GM12878 (cell line): ENCODE results near the gene CIRBP. TPM values are rescaled to one million over a fixed set of nuclear protein-coding genes. Genes with fewer than 3 reads are reported as not detected.

ENCODE experiments used
- ATAC-seq: fragments of 200-7000 bp; cut with Tn5 transposase; 3 replicates; pipeline ENCODE4 v1.9.1; 2020; ENCODE audit warnings: mild to moderate bottlenecking, moderate library complexity
- BruUV-seq: library from RNA; stranded (reverse); fragments of 400-500 nt; replicated peaks from 2 replicates; lab custom pipeline; 2021; lab: Mats Ljungman, UMichigan
- CTCF ChIA-PET: fragments of 300-600 bp; sonication (Branson Sonifier 250); formaldehyde crosslinking; extraction: SDS; loops from one replicate; lab custom pipeline; 2021; ENCODE audit warnings: inconsistent platforms; lab: Yijun Ruan, JAX
- POLR2A ChIA-PET: fragments of 350-600 bp; formaldehyde crosslinking; extraction: SDS; loops from one replicate; lab custom pipeline; 2021; ENCODE audit warnings: inconsistent platforms; lab: Charles Lee
- RAD21 ChIA-PET: fragments of 300-600 bp; sonication (Branson Sonifier 250); formaldehyde crosslinking; loops from one replicate; lab custom pipeline; 2023; ENCODE audit warnings: antibody characterized with exemption; ENCODE audit not compliant: unreplicated experiment; lab: Charles Lee
- SMC1A ChIA-PET: fragments of 300-600 bp; sonication (Branson Sonifier 250); formaldehyde crosslinking; loops from one replicate; lab custom pipeline; 2023; ENCODE audit not compliant: unreplicated experiment, uncharacterized antibody; lab: Charles Lee
- DNase-seq: peaks from one replicate; pipeline ENCODE4 v3.0.0-alpha.2; 2011; ENCODE audit warnings: low read depth, low spot score
- FAIRE-seq: peaks from 3 replicates; lab custom pipeline; 2011; peaks lifted over from hg19 to GRCh38; lab: Jason Lieb, UNC
- H2AFZ ChIP-seq: 2 replicates; pipeline ENCODE4 v1.6.0; 2011; ENCODE audit warnings: low read depth, low read length, control low read depth; ENCODE audit not compliant: control insufficient read depth
- H3K27ac ChIP-seq: 2 replicates; pipeline ENCODE4 v1.5.1; 2011; ENCODE audit warnings: control low read depth; ENCODE audit not compliant: control insufficient read depth, insufficient read depth
- H3K27me3 ChIP-seq, 2 experiments: replicated peaks in 1 of 2; 2 replicates each; pipeline versions ENCODE4 v1.6.0 to v1.6.1; 2011; ENCODE audit warnings: low read length in 1 of 2; ENCODE audit not compliant: control insufficient read depth in 2 of 2, insufficient read depth in 2 of 2
- H3K36me3 ChIP-seq, 2 experiments: 2 replicates each; pipeline ENCODE4 v1.5.1; 2011; ENCODE audit warnings: low read length in 1 of 2; ENCODE audit not compliant: control insufficient read depth in 2 of 2, insufficient read depth in 2 of 2
- H3K4me1 ChIP-seq: 2 replicates; pipeline ENCODE4 v1.6.1; 2011; ENCODE audit warnings: mild to moderate bottlenecking, low read length, moderate library complexity, mixed read lengths; ENCODE audit not compliant: control insufficient read depth, insufficient read depth
- H3K4me2 ChIP-seq: 2 replicates; pipeline ENCODE4 v1.6.0; 2011; ENCODE audit warnings: control low read depth; ENCODE audit not compliant: control insufficient read depth, insufficient read depth
- H3K4me3 ChIP-seq: fragments of 200-600 bp; sonication (generic); 2 replicates; pipeline ENCODE4 v1.5.1; 2016
- H3K79me2 ChIP-seq: 2 replicates; pipeline ENCODE4 v1.6.0; 2011; ENCODE audit warnings: low read length; ENCODE audit not compliant: control insufficient read depth, insufficient read depth
- H3K9ac ChIP-seq: 2 replicates; pipeline ENCODE4 v1.8.0; 2011; ENCODE audit warnings: low read length, control low read depth, mixed read lengths; ENCODE audit not compliant: control insufficient read depth, insufficient read depth
- H3K9me3 ChIP-seq: replicated peaks from 3 replicates; pipeline ENCODE4 v1.5.1; 2011; ENCODE audit warnings: mild to moderate bottlenecking, low read length; ENCODE audit not compliant: control insufficient read depth, insufficient read depth
- H4K20me1 ChIP-seq: 2 replicates; pipeline ENCODE4 v1.6.0; 2011; ENCODE audit not compliant: control insufficient read depth, insufficient read depth
- CHD2 ChIP-seq: IDR thresholded peaks from 2 replicates; pipeline ENCODE4 v1.6.1; 2011; ENCODE audit warnings: low read depth, low read length, improper control_type of control experiment, borderline replicate concordance
- EED ChIP-seq: sonication (generic); IDR thresholded peaks from 2 replicates; pipeline ENCODE4 v1.6.1; 2016; ENCODE audit warnings: antibody characterized with exemption, low read depth
- JUNB ChIP-seq: IDR thresholded peaks from 2 replicates; pipeline ENCODE4 v1.6.1; 2016; ENCODE audit warnings: antibody characterized with exemption, mild to moderate bottlenecking
- MYB ChIP-seq: fragments of 150-350 bp; IDR thresholded peaks from 2 replicates; pipeline ENCODE4 v1.6.1; 2014; ENCODE audit warnings: mild to moderate bottlenecking, low read depth, low read length, borderline replicate concordance
- NFYB ChIP-seq: IDR thresholded peaks from 2 replicates; pipeline ENCODE4 v1.6.1; 2011; ENCODE audit warnings: low read depth, mild to moderate bottlenecking, low read length, improper control_type of control experiment, moderate library complexity; ENCODE audit not compliant: insufficient read depth
- PAX8 ChIP-seq: fragments of 450-650 bp; IDR thresholded peaks from 2 replicates; pipeline ENCODE4 v1.6.1; 2017; ENCODE audit warnings: mild to moderate bottlenecking, moderate library complexity
- RUNX3 ChIP-seq: IDR thresholded peaks from 2 replicates; pipeline ENCODE4 v1.6.1; 2012; ENCODE audit warnings: low read length, inconsistent platforms
- USF2 ChIP-seq: IDR thresholded peaks from 2 replicates; pipeline ENCODE4 v1.6.1; 2011; ENCODE audit warnings: low read depth, low read length, improper control_type of control experiment, borderline replicate concordance
- WGBS: methylation state at CpG from one replicate; pipeline ENCODE4 v1.1.6; 2016; ENCODE audit warnings: low lambda C conversion rate; ENCODE audit not compliant: insufficient replicate concordance, insufficient coverage; ENCODE audit errors: missing lambda C conversion rate; 5-methylcytosine and 5-hydroxymethylcytosine counted together
- in situ Hi-C: fragments of 300-500 bp; cut with MboI; formaldehyde crosslinking; loops from 9 replicates; pipeline ENCODE4 v1.14.3; 2018; ENCODE audit warnings: mixed read lengths
- intact Hi-C: fragments of 100-400 bp; cut with micrococcal nuclease; formaldehyde crosslinking; loops from one replicate; pipeline ENCODE4 v1.14.2; 2022; ENCODE audit not compliant: unreplicated experiment
- polyA plus RNA-seq, 11 experiments: library from polyadenylated mRNA; depleted of rRNA in 4 of 11; unstranded in 6 of 11; stranded (reverse) in 5 of 11; fragments of >200 nt; fragmentation: Nextera tagmentation in 4 of 11; fragmentation: Illumina TruSeq in 1 of 11; extraction: Ambion mirVana in 4 of 11; extraction: Trizol in 1 of 11; gene quantifications; 1 replicate in 1 of 11; 2 replicates in 10 of 11; pipeline versions ENCODE4 v1.2.1 to v1.2.3, GENCODE V29; 2011 to 2016; ENCODE audit warnings: inconsistent platforms in 2 of 11, missing spikeins in 2 of 11, low read depth in 1 of 11
- total RNA-seq, 4 experiments: library from RNA; depleted of rRNA in 3 of 4; stranded (reverse); fragments of >200 nt in 3 of 4; fragmentation: Illumina TruSeq in 1 of 4; extraction: Trizol in 1 of 4; gene quantifications; 2 replicates each; pipeline versions ENCODE4 v1.2.1 to v1.2.3, GENCODE V29; 2013 to 2021
- TF ChIP-seq, protein P1 (sequence below): IDR thresholded peaks from 2 replicates; pipeline ENCODE4 v1.6.1; 2011; ENCODE audit warnings: borderline replicate concordance, low read depth, mild to moderate bottlenecking, moderate library complexity, low read length; ENCODE audit not compliant: insufficient read depth, poor library complexity, severe bottlenecking
- TF ChIP-seq, protein P2 (sequence below): fragments of 450-650 bp; IDR thresholded peaks from 2 replicates; pipeline ENCODE4 v1.6.1; 2018; ENCODE audit warnings: mild to moderate bottlenecking, low read depth, moderate library complexity; ENCODE audit not compliant: partially characterized antibody
- TF ChIP-seq, protein P3 (sequence below): fragments of 450-650 bp; IDR thresholded peaks from 2 replicates; pipeline ENCODE4 v1.6.1; 2017; ENCODE audit warnings: mild to moderate bottlenecking, moderate library complexity

Gene CIRBP
- total and polyA plus RNA-seq, 10 of the 15 experiments (the other 5 are each of a cell fraction or from before 2014, with no cell fraction given) = 27.6 to 335 (median 229) TPM

GRCh38 chr19:1238369-1239303 is 30.5 kb upstream of the CIRBP start:
- Histone ChIP-seq H4K20me1 (no peaks in the 10 kb centered on the region), H3K79me2 (peaks cover 11% of the 10 kb centered on the region), H3K36me3 (no peaks in the 10 kb centered on the region), H3K9ac (no peak overlapping the region)
- ATAC-seq (no peak), FAIRE-seq (no peak)
- intact Hi-C loops (no loop called here), in situ Hi-C loops (no loop called here)
- no TSS peak for BruUV-seq
- ChIA-PET SMC1A (no interaction called here), RAD21 (interaction anchor here (0.7 to 1.2 kb wide), 2 partner anchors 18 to 108 kb away, joined by 3 to 4 read pairs; no protein-coding TSS in a partner anchor)
- TF ChIP-seq, protein P1, sequence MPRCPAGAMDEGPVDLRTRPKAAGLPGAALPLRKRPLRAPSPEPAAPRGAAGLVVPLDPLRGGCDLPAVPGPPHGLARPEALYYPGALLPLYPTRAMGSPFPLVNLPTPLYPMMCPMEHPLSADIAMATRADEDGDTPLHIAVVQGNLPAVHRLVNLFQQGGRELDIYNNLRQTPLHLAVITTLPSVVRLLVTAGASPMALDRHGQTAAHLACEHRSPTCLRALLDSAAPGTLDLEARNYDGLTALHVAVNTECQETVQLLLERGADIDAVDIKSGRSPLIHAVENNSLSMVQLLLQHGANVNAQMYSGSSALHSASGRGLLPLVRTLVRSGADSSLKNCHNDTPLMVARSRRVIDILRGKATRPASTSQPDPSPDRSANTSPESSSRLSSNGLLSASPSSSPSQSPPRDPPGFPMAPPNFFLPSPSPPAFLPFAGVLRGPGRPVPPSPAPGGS = no peak
- TF ChIP-seq CHD2 = no peak
- TF ChIP-seq NFYB = no peak
- TF ChIP-seq RUNX3 = no peak
- TF ChIP-seq JUNB = no peak
- no peak for TF ChIP-seq PAX8
- TF ChIP-seq, protein P2, sequence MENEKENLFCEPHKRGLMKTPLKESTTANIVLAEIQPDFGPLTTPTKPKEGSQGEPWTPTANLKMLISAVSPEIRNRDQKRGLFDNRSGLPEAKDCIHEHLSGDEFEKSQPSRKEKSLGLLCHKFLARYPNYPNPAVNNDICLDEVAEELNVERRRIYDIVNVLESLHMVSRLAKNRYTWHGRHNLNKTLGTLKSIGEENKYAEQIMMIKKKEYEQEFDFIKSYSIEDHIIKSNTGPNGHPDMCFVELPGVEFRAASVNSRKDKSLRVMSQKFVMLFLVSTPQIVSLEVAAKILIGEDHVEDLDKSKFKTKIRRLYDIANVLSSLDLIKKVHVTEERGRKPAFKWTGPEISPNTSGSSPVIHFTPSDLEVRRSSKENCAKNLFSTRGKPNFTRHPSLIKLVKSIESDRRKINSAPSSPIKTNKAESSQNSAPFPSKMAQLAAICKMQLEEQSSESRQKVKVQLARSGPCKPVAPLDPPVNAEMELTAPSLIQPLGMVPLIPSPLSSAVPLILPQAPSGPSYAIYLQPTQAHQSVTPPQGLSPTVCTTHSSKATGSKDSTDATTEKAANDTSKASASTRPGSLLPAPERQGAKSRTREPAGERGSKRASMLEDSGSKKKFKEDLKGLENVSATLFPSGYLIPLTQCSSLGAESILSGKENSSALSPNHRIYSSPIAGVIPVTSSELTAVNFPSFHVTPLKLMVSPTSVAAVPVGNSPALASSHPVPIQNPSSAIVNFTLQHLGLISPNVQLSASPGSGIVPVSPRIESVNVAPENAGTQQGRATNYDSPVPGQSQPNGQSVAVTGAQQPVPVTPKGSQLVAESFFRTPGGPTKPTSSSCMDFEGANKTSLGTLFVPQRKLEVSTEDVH = no peak
- TF ChIP-seq, protein P3, sequence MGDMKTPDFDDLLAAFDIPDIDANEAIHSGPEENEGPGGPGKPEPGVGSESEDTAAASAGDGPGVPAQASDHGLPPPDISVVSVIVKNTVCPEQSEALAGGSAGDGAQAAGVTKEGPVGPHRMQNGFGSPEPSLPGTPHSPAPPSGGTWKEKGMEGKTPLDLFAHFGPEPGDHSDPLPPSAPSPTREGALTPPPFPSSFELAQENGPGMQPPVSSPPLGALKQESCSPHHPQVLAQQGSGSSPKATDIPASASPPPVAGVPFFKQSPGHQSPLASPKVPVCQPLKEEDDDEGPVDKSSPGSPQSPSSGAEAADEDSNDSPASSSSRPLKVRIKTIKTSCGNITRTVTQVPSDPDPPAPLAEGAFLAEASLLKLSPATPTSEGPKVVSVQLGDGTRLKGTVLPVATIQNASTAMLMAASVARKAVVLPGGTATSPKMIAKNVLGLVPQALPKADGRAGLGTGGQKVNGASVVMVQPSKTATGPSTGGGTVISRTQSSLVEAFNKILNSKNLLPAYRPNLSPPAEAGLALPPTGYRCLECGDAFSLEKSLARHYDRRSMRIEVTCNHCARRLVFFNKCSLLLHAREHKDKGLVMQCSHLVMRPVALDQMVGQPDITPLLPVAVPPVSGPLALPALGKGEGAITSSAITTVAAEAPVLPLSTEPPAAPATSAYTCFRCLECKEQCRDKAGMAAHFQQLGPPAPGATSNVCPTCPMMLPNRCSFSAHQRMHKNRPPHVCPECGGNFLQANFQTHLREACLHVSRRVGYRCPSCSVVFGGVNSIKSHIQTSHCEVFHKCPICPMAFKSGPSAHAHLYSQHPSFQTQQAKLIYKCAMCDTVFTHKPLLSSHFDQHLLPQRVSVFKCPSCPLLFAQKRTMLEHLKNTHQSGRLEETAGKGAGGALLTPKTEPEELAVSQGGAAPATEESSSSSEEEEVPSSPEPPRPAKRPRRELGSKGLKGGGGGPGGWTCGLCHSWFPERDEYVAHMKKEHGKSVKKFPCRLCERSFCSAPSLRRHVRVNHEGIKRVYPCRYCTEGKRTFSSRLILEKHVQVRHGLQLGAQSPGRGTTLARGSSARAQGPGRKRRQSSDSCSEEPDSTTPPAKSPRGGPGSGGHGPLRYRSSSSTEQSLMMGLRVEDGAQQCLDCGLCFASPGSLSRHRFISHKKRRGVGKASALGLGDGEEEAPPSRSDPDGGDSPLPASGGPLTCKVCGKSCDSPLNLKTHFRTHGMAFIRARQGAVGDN = no peak
- TF ChIP-seq USF2 = no peak
- no peak for TF ChIP-seq EED
- TF ChIP-seq MYB = no peak
- TF ChIP-seq, all 136 proteins: peak for 0
- H3K27ac ChIP-seq = no peak overlapping the region
- H3K4me1 ChIP-seq = peaks cover 13% of the 10 kb centered on the region
- WGBS = 46% methylated on average over 34 of the region's 34 CpGs
- H3K4me3 ChIP-seq = no peak overlapping the region
- H3K27me3 ChIP-seq = peaks cover 0 to 10% of the 10 kb centered on the region in 2 experiments; a peak in 3 of 4 replicates
- peak overlapping the region; percentile 22; the same call in 1 of the 2 replicates for H3K4me2 ChIP-seq
- no peak overlapping the region for H2AFZ ChIP-seq
- POLR2A ChIA-PET = interaction anchor here (0.6 kb wide), 1 partner anchor 53 kb away, joined by 3 read pairs; no protein-coding TSS in a partner anchor
- DNase-seq = no peak
- no peaks in the 10 kb centered on the region; the same call in 2 of the 3 replicates for H3K9me3 ChIP-seq
- CTCF ChIA-PET = interaction anchor here (0.7 to 2.7 kb wide), 4 partner anchors 25 to 212 kb away, joined by 3 to 10 read pairs (median 4); partner anchors contain the start of gene CNN2
